HepG2 (cell line): ENCODE data around the gene LYRM9. TPM values are rescaled to one million over a fixed set of nuclear protein-coding genes. Genes with fewer than 3 reads are reported as not detected.

Experiments used
- ATAC-seq: fragments of 200-7000 bp; cut with Tn5 transposase; 3 replicates; pipeline ENCODE4 v1.9.1; 2020; ENCODE audit warnings: mild to moderate bottlenecking, moderate library complexity
- BruUV-seq: library from RNA; stranded (reverse); fragments of 400-500 nt; replicated peaks from 2 replicates; lab custom pipeline; 2021; lab: Mats Ljungman, UMichigan
- CTCF ChIA-PET: fragments of 300-600 bp; formaldehyde crosslinking; extraction: SDS; loops from one replicate; lab custom pipeline; 2021; ENCODE audit warnings: low total read pairs, inconsistent platforms, low intra/inter-chr PET ratio; lab: Yijun Ruan, JAX
- POLR2A ChIA-PET: fragments of 350-600 bp; sonication (Branson Sonifier 250); formaldehyde crosslinking; loops from one replicate; lab custom pipeline; 2020; ENCODE audit warnings: antibody characterized with exemption, inconsistent platforms; lab: Yijun Ruan, JAX
- DNase-seq: peaks from one replicate; pipeline ENCODE4 v3.0.0-alpha.2; 2015; ENCODE audit warnings: low spot score
- FAIRE-seq: peaks from 3 replicates; lab custom pipeline; 2011; peaks lifted over from hg19 to GRCh38; lab: Jason Lieb, UNC
- H2AFZ ChIP-seq: one replicate; pipeline ENCODE4 v1.6.1; 2011; ENCODE audit warnings: low read length, inconsistent platforms
- H3K27ac ChIP-seq: fragments of 300-600 bp; 3 replicates; pipeline ENCODE4 v1.8.0; 2011; ENCODE audit warnings: mixed run types, mild to moderate bottlenecking, mixed read lengths, low read length, inconsistent platforms; ENCODE audit not compliant: insufficient read depth; ENCODE audit errors: extremely low read length
- H3K27me3 ChIP-seq, 2 experiments: fragments of 200-600 bp in 1 of 2; 2 replicates in 1 of 2; 3 replicates in 1 of 2; pipeline versions ENCODE4 v1.6.0 to v1.8.0; 2011; ENCODE audit warnings: low read length in 2 of 2, mild to moderate bottlenecking in 2 of 2, moderate library complexity in 2 of 2, inconsistent platforms in 1 of 2; ENCODE audit not compliant: insufficient read depth in 2 of 2, control insufficient read depth in 1 of 2
- H3K36me3 ChIP-seq, 2 experiments: fragments of 200-600 bp in 1 of 2; replicated peaks in 1 of 2; 2 replicates in 1 of 2; 3 replicates in 1 of 2; pipeline versions ENCODE4 v1.5.1 to v1.8.0; 2011; ENCODE audit warnings: low read length in 2 of 2, inconsistent platforms in 1 of 2; ENCODE audit not compliant: insufficient read depth in 2 of 2, control insufficient read depth in 1 of 2
- H3K4me1 ChIP-seq: 2 replicates; pipeline ENCODE4 v1.5.1; 2012; ENCODE audit warnings: low read length, inconsistent platforms; ENCODE audit not compliant: insufficient read depth
- H3K4me2 ChIP-seq: 2 replicates; pipeline ENCODE4 v1.6.0; 2011; ENCODE audit warnings: low read depth, low read length, inconsistent platforms
- H3K4me3 ChIP-seq, 3 experiments: fragments of 200-600 bp in 1 of 3; sonication (generic), shearing (Covaris generic) in 1 of 3; replicated peaks in 1 of 3; 2 replicates each; pipeline ENCODE4 v1.5.1; 2011 to 2016; ENCODE audit warnings: low read length in 3 of 3, inconsistent platforms in 2 of 3, low read depth in 2 of 3, mild to moderate bottlenecking in 2 of 3, control low read depth in 1 of 3, mixed read lengths in 1 of 3; ENCODE audit not compliant: insufficient read depth in 1 of 3
- H3K79me2 ChIP-seq: one replicate; pipeline ENCODE4 v1.6.1; 2011; ENCODE audit warnings: low read length, inconsistent platforms; ENCODE audit not compliant: insufficient read depth
- H3K9ac ChIP-seq: 2 replicates; pipeline ENCODE4 v1.6.0; 2011; ENCODE audit warnings: mild to moderate bottlenecking, low read depth, low read length, inconsistent platforms; ENCODE audit not compliant: insufficient read depth
- H3K9me3 ChIP-seq: 2 replicates; pipeline ENCODE4 v1.5.1; 2012; ENCODE audit warnings: mild to moderate bottlenecking, low read length
- H4K20me1 ChIP-seq: 2 replicates; pipeline ENCODE4 v1.6.0; 2011; ENCODE audit warnings: inconsistent platforms, mild to moderate bottlenecking, low read length, moderate library complexity; ENCODE audit not compliant: insufficient read depth
- CAMTA2 ChIP-seq: sonication (generic); formaldehyde crosslinking; IDR thresholded peaks from 2 replicates; pipeline ENCODE4 v1.4.0; 2020; ENCODE audit warnings: mild to moderate bottlenecking, missing genetic modification reagents, borderline replicate concordance
- MED13 ChIP-seq: sonication (generic); formaldehyde crosslinking; IDR thresholded peaks from 2 replicates; pipeline ENCODE4 v1.5.0; 2020; ENCODE audit warnings: missing genetic modification reagents
- NFRKB ChIP-seq: fragments of 450-650 bp; IDR thresholded peaks from 2 replicates; pipeline ENCODE4 v1.6.1; 2017
- SMAD1 ChIP-seq: sonication (generic); formaldehyde crosslinking; IDR thresholded peaks from 2 replicates; pipeline ENCODE4 v1.4.0; 2020; ENCODE audit warnings: missing genetic modification reagents, low read depth, mild to moderate bottlenecking, borderline replicate concordance
- SRF ChIP-seq: IDR thresholded peaks from 2 replicates; pipeline ENCODE4 v1.6.1; 2011; ENCODE audit warnings: mild to moderate bottlenecking, low read depth, low read length, moderate library complexity
- TSC22D2 ChIP-seq: sonication (generic); formaldehyde crosslinking; IDR thresholded peaks from 2 replicates; pipeline ENCODE4 v1.5.1; 2020; ENCODE audit warnings: missing genetic modification reagents, mild to moderate bottlenecking, borderline replicate concordance
- ZNF839 ChIP-seq: sonication (generic); formaldehyde crosslinking; IDR thresholded peaks from 2 replicates; pipeline ENCODE4 v1.4.0; 2020; ENCODE audit warnings: missing genetic modification reagents, mild to moderate bottlenecking, borderline replicate concordance
- WGBS: methylation state at CpG from one replicate; pipeline ENCODE4 v1.1.6; 2017; ENCODE audit warnings: low lambda C conversion rate; 5-methylcytosine and 5-hydroxymethylcytosine counted together
- in situ Hi-C: cut with HindIII; loops from 2 replicates; pipeline ENCODE4 v1.10.0; 2017; ENCODE audit warnings: low pct_unique_long_range_greater_than_20kb; ENCODE audit not compliant: extremely low pct_ligation_motif_present
- intact Hi-C: fragments of 100-400 bp; cut with micrococcal nuclease; formaldehyde crosslinking; loops from one replicate; pipeline ENCODE4 v1.10.0; 2022; ENCODE audit not compliant: unreplicated experiment
- polyA plus RNA-seq, 8 experiments: library from polyadenylated mRNA; depleted of rRNA in 3 of 8; stranded (reverse) in 7 of 8; unstranded in 1 of 8; fragments of >200 nt; fragmentation: Illumina TruSeq in 4 of 8; extraction: Trizol in 4 of 8; gene quantifications; 2 replicates each; pipeline versions ENCODE4 v1.2.1 to v1.2.3, GENCODE V29; 2011 to 2016; ENCODE audit warnings: low read depth in 4 of 8, missing spikeins in 1 of 8, mixed read lengths in 1 of 8; ENCODE audit not compliant: insufficient read depth in 1 of 8
- total RNA-seq, 5 experiments: library from RNA; depleted of rRNA; stranded (reverse); fragments of >200 nt; fragmentation: Illumina TruSeq; extraction: Trizol; gene quantifications; 2 replicates each; pipeline ENCODE4 v1.2.3, GENCODE V29; 2016; ENCODE audit warnings: low read depth in 1 of 5
- TF ChIP-seq, protein P1 (sequence below): sonication (generic); formaldehyde crosslinking; IDR thresholded peaks from 2 replicates; pipeline ENCODE4 v1.8.1; 2022; ENCODE audit warnings: low read depth, mild to moderate bottlenecking, missing genetic modification reagents

LYRM9 gene
- total and polyA plus RNA-seq, 2 of the 13 experiments (the other 11 are each of a cell fraction or from before 2014, with no cell fraction given), result 0.24 to 0.66 TPM

DNA sequence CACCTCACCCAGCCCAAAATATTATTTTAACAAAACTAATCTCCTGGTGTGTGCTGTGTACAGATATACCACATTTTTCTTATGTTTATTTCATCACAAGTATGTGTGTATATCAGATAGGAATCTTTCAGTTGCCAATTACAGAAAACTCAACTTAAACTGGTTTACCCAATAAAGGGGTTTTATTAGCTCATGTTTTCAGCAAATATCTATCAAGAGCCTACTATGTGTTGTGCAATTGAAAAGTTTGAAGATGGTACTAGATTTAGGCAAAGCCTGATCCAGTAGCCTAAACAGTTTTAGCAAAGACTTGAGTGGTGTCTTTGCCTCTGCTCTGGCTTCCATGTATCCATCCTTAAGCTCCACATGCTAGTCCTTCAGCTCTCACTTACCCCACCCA is 45.1 kb upstream of the LYRM9 start (continued):
- TF ChIP-seq, protein P1, sequence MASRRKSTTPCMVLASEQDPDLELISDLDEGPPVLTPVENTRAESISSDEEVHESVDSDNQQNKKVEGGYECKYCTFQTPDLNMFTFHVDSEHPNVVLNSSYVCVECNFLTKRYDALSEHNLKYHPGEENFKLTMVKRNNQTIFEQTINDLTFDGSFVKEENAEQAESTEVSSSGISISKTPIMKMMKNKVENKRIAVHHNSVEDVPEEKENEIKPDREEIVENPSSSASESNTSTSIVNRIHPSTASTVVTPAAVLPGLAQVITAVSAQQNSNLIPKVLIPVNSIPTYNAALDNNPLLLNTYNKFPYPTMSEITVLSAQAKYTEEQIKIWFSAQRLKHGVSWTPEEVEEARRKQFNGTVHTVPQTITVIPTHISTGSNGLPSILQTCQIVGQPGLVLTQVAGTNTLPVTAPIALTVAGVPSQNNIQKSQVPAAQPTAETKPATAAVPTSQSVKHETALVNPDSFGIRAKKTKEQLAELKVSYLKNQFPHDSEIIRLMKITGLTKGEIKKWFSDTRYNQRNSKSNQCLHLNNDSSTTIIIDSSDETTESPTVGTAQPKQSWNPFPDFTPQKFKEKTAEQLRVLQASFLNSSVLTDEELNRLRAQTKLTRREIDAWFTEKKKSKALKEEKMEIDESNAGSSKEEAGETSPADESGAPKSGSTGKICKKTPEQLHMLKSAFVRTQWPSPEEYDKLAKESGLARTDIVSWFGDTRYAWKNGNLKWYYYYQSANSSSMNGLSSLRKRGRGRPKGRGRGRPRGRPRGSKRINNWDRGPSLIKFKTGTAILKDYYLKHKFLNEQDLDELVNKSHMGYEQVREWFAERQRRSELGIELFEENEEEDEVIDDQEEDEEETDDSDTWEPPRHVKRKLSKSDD (CRISPR knock-in tag), result no peak
- TF ChIP-seq ZNF839 (CRISPR knock-in tag), result no peak

DNA sequence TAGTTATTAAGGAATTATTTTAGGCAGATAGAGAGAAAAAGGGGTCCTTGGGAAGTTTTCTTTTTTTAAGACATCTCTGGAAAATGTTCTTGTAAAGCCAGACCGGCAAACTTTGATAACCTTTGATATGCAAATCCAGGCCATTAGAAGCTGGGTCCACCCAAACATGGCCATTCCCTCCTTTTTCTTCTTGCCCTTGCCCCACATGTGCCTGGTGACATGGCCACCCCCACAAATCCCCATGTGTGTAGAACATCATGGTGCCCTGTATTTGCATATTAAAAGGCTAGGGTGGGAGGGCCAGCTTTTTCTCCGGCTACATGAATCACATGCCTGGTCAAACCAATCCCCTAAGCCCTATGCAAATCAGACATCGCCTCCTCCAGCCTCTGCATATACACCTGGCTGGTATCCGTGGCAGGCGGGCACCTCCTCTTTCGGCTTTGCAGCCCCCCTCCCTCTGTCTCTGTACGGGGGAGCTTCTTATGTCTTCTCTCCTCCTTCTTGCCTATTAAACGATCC is 43.9 kb upstream of the LYRM9 start:
- CTCF ChIA-PET, result no interaction called here
- no peak for FAIRE-seq

More for the DNA sequence above, 43.9 kb upstream of the LYRM9 start:
- intact Hi-C loops (no loop called here), in situ Hi-C loops (no loop called here)
- Histone ChIP-seq H3K36me3 (no peaks in the 10 kb centered on the region), H3K4me2 (no peak overlapping the region), H3K9ac (no peak overlapping the region), H3K79me2 (no peaks in the 10 kb centered on the region), H3K9me3 (no peaks in the 10 kb centered on the region), H2AFZ (no peak overlapping the region), H4K20me1 (no peaks in the 10 kb centered on the region), H3K27me3 (no peaks in the 10 kb centered on the region; a peak in 2 of 5 replicates), H3K27ac (no peak overlapping the region), H3K4me3 (no peak overlapping the region), H3K4me1 (no peaks in the 10 kb centered on the region)
- POLR2A ChIA-PET, result no interaction called here
- DNase-seq (no peak), ATAC-seq (no peak)
- TF ChIP-seq MED13 (CRISPR knock-in tag), result no peak
- no peak for TF ChIP-seq CAMTA2 (CRISPR knock-in tag)
- no peak for TF ChIP-seq SRF
- TF ChIP-seq NFRKB, result no peak
- TF ChIP-seq TSC22D2, result no peak
- TF ChIP-seq SMAD1 (CRISPR knock-in tag), result no peak
- 54% methylated on average over 8 of the region's 8 CpGs for WGBS
- BruUV-seq, result no TSS peak
